CD4-positive, alpha-beta T cell (primary cell): ENCODE measurements around the gene UBE2O. TPM values are rescaled to one million over a fixed set of nuclear protein-coding genes. Genes with fewer than 3 reads are reported as not detected.

ENCODE experiments used
- ATAC-seq: fragments of 200-7000 bp; cut with Tn5 transposase; one replicate; pipeline ENCODE4 v1.10.0; 2022; ENCODE audit warnings: mild to moderate bottlenecking; ENCODE audit not compliant: poor library complexity
- CTCF ChIA-PET: fragments of 350-600 bp; sonication (Branson Sonifier 250); formaldehyde crosslinking; loops from one replicate; lab custom pipeline; 2021; ENCODE audit warnings: antibody characterized with exemption, inconsistent platforms; lab: Charles Lee
- POLR2A ChIA-PET: fragments of 350-600 bp; sonication (Branson Sonifier 250); formaldehyde crosslinking; loops from one replicate; lab custom pipeline; 2021; ENCODE audit warnings: antibody characterized with exemption, inconsistent platforms; lab: Charles Lee
- DNase-seq, 14 experiments: peaks; one replicate each; pipeline ENCODE4 v3.0.0-alpha.2; 2013 to 2020; ENCODE audit warnings: mixed read lengths in 2 of 14
- H3K27ac ChIP-seq, 2 donors: one replicate each; pipeline versions ENCODE4 v1.5.1 to v1.7.0; 2013; ENCODE audit warnings: low read length in 2 of 2, low read depth in 1 of 2, mild to moderate bottlenecking in 1 of 2
- H3K27me3 ChIP-seq, 2 experiments: 1 replicate in 1 of 2; 2 replicates in 1 of 2; pipeline versions ENCODE4 v1.6.1 to v1.7.0; 2013; ENCODE audit warnings: low read length in 2 of 2, control low read depth in 1 of 2, mild to moderate bottlenecking in 1 of 2, moderate library complexity in 1 of 2; ENCODE audit not compliant: insufficient read depth in 2 of 2, control insufficient read depth in 1 of 2
- H3K36me3 ChIP-seq: one replicate; pipeline ENCODE4 v1.6.1; 2013; ENCODE audit warnings: low read length, control low read depth; ENCODE audit not compliant: insufficient read depth
- H3K4me1 ChIP-seq: one replicate; pipeline ENCODE4 v1.6.1; 2013; ENCODE audit warnings: low read length, control low read depth; ENCODE audit not compliant: insufficient read depth
- H3K4me3 ChIP-seq: one replicate; pipeline ENCODE4 v1.5.1; 2013; ENCODE audit warnings: mild to moderate bottlenecking, low read length, moderate library complexity
- H3K9me3 ChIP-seq, 2 experiments: 1 replicate in 1 of 2; 2 replicates in 1 of 2; pipeline versions ENCODE4 v1.6.1 to v1.7.0; 2013; ENCODE audit warnings: low read length in 2 of 2, mild to moderate bottlenecking in 2 of 2, control low read depth in 1 of 2, moderate library complexity in 1 of 2; ENCODE audit not compliant: control insufficient read depth in 1 of 2, insufficient read depth in 1 of 2
- H3K27ac Mint-ChIP-seq: one replicate; pipeline ENCODE4 v1.8.0; 2020; ENCODE audit warnings: mixed read lengths
- H3K27me3 Mint-ChIP-seq: one replicate; pipeline ENCODE4 v1.8.0; 2021; ENCODE audit warnings: mixed read lengths
- H3K36me3 Mint-ChIP-seq: one replicate; pipeline ENCODE4 v1.8.0; 2021; ENCODE audit warnings: low read depth, mixed read lengths
- H3K4me1 Mint-ChIP-seq: one replicate; pipeline ENCODE4 v1.8.0; 2021; ENCODE audit warnings: low read depth, mixed read lengths
- H3K4me3 Mint-ChIP-seq: one replicate; pipeline ENCODE4 v1.8.0; 2020; ENCODE audit warnings: mild to moderate bottlenecking, mixed read lengths
- H3K9me3 Mint-ChIP-seq: one replicate; pipeline ENCODE4 v1.8.0; 2020; ENCODE audit warnings: mixed read lengths
- CTCF ChIP-seq: fragments of 200-600 bp; IDR thresholded peaks from one replicate; pipeline ENCODE4 v1.8.0; 2022; ENCODE audit warnings: antibody characterized with exemption, mild to moderate bottlenecking
- intact Hi-C, 2 experiments: fragments of 100-400 bp; cut with DNase I in 1 of 2; cut with micrococcal nuclease in 1 of 2; formaldehyde crosslinking; loops; one replicate each; pipeline versions ENCODE4 v1.15.1 to v1.9.0; 2023 to 2025; cut with DNase I, micrococcal nuclease
- total RNA-seq, 174 experiments: library from RNA in 2 of 174; stranded (reverse) in 2 of 174; gene quantifications; one replicate each; pipeline ENCODE4 v1.2.3 and lab custom pipeline; 2021 to 2026

The UBE2O gene
- total RNA-seq, 2 experiments from 2014 or later, result 22.7 to 25.1 TPM

DNA sequence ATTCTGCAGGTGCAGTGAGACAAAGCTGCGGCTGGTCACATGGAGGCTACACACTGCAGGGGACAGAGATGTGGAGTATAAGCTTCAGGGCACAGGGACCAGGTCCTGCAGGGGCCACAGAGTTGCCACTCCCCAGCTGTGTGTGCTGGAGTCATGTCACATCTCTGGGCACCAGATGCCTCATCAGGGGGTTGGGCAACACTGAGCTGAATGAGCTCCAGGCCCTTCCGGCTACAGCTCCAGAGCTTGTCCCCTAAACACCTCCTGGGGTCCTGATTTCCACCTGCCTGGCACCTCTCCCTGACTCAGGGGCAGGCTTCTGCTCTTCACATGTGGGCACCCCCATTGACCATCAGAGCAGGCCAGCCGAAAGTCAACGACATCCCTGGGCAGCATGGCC, 36.1 kb downstream of the UBE2O start:
- H3K36me3 Mint-ChIP-seq, result peaks cover 10% of the 10 kb centered on the region
- Histone ChIP-seq H3K9me3 (no peaks in the 10 kb centered on the region), H3K4me1 (peaks cover 3% of the 10 kb centered on the region), H3K27ac (no peak overlapping the region), H3K27me3 (no peaks in the 10 kb centered on the region), H3K4me3 (no peak overlapping the region), H3K36me3 (peaks cover 19% of the 10 kb centered on the region)
- ATAC-seq (no peak), DNase-seq (no peak)
- intact Hi-C loops, result no loop called here
- H3K27me3 Mint-ChIP-seq, result no peaks in the 10 kb centered on the region
- no peak for TF ChIP-seq CTCF
- peaks cover 23% of the 10 kb centered on the region for H3K4me1 Mint-ChIP-seq
- no peak overlapping the region for H3K4me3 Mint-ChIP-seq
- ChIA-PET CTCF (interaction anchor here (0.5 kb wide), 1 partner anchor 91 kb away, joined by 3 read pairs; no protein-coding TSS in a partner anchor), POLR2A (no interaction called here)
- no peaks in the 10 kb centered on the region for H3K9me3 Mint-ChIP-seq
- H3K27ac Mint-ChIP-seq, result no peak overlapping the region

GRCh38 chr17:76416457-76416856, 36.5 kb downstream of the UBE2O start:
- DNase-seq (no peak), ATAC-seq (no peak)
- Histone ChIP-seq H3K27ac (no peak overlapping the region), H3K4me3 (no peak overlapping the region), H3K27me3 (no peaks in the 10 kb centered on the region), H3K36me3 (peaks cover 21% of the 10 kb centered on the region), H3K4me1 (peaks cover 3% of the 10 kb centered on the region), H3K9me3 (no peaks in the 10 kb centered on the region)
- no peaks in the 10 kb centered on the region for H3K27me3 Mint-ChIP-seq
- H3K36me3 Mint-ChIP-seq, result peaks cover 10% of the 10 kb centered on the region
- peaks cover 23% of the 10 kb centered on the region for H3K4me1 Mint-ChIP-seq
- H3K4me3 Mint-ChIP-seq, result no peak overlapping the region
- H3K27ac Mint-ChIP-seq, result no peak overlapping the region
- H3K9me3 Mint-ChIP-seq, result no peaks in the 10 kb centered on the region
- CTCF ChIA-PET, result interaction anchor here (0.5 kb wide), 1 partner anchor 92 kb away, joined by 3 read pairs; no protein-coding TSS in a partner anchor
- POLR2A ChIA-PET, result no interaction called here
- no peak for TF ChIP-seq CTCF
- intact Hi-C loops, result no loop called here

DNA sequence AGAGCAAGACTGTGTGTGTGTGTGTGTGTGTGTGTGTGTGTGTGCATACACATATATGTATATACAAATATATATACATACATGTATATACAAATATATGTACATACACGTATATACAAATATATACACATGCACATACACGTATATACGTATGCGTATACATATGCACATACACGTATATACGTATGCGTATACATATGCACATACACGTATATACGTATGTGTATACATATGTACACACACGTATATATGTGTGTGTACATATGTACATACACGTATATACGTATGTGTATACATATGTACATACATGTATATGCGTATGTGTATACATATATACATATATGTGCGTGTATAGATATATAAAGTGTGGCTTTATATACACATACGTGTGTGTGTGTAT, 37.2 kb downstream of the UBE2O start:
- Histone ChIP-seq H3K9me3 (no peaks in the 10 kb centered on the region), H3K27ac (no peak overlapping the region), H3K36me3 (peaks cover 21% of the 10 kb centered on the region), H3K27me3 (no peaks in the 10 kb centered on the region), H3K4me3 (no peak overlapping the region), H3K4me1 (peaks cover 3% of the 10 kb centered on the region)
- ChIA-PET CTCF (no interaction called here), POLR2A (no interaction called here)
- DNase-seq (no peak), ATAC-seq (no peak)
- Mint-ChIP-seq H3K9me3 (no peaks in the 10 kb centered on the region), H3K4me1 (peaks cover 19% of the 10 kb centered on the region), H3K36me3 (peaks cover 10% of the 10 kb centered on the region), H3K27ac (no peak overlapping the region), H3K27me3 (no peaks in the 10 kb centered on the region), H3K4me3 (no peak overlapping the region)
- TF ChIP-seq CTCF, result no peak
- intact Hi-C loops, result no loop called here
